Stimulated activated CD8-positive, alpha-beta memory T cell treated with anti-CD3 and anti-CD28 coated beads, Interleukin-15, amount 100 ng/mL, for 4 hours (primary cell): ENCODE data around the gene ADAMTS17.

Source experiments
- DNase-seq, 2 donors: peaks; one replicate each; pipeline ENCODE4 v3.0.0-alpha.2; 2020; ENCODE audit warnings: low read depth in 2 of 2

Gene ADAMTS17, protein sequence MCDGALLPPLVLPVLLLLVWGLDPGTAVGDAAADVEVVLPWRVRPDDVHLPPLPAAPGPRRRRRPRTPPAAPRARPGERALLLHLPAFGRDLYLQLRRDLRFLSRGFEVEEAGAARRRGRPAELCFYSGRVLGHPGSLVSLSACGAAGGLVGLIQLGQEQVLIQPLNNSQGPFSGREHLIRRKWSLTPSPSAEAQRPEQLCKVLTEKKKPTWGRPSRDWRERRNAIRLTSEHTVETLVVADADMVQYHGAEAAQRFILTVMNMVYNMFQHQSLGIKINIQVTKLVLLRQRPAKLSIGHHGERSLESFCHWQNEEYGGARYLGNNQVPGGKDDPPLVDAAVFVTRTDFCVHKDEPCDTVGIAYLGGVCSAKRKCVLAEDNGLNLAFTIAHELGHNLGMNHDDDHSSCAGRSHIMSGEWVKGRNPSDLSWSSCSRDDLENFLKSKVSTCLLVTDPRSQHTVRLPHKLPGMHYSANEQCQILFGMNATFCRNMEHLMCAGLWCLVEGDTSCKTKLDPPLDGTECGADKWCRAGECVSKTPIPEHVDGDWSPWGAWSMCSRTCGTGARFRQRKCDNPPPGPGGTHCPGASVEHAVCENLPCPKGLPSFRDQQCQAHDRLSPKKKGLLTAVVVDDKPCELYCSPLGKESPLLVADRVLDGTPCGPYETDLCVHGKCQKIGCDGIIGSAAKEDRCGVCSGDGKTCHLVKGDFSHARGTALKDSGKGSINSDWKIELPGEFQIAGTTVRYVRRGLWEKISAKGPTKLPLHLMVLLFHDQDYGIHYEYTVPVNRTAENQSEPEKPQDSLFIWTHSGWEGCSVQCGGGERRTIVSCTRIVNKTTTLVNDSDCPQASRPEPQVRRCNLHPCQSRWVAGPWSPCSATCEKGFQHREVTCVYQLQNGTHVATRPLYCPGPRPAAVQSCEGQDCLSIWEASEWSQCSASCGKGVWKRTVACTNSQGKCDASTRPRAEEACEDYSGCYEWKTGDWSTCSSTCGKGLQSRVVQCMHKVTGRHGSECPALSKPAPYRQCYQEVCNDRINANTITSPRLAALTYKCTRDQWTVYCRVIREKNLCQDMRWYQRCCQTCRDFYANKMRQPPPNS

DNA sequence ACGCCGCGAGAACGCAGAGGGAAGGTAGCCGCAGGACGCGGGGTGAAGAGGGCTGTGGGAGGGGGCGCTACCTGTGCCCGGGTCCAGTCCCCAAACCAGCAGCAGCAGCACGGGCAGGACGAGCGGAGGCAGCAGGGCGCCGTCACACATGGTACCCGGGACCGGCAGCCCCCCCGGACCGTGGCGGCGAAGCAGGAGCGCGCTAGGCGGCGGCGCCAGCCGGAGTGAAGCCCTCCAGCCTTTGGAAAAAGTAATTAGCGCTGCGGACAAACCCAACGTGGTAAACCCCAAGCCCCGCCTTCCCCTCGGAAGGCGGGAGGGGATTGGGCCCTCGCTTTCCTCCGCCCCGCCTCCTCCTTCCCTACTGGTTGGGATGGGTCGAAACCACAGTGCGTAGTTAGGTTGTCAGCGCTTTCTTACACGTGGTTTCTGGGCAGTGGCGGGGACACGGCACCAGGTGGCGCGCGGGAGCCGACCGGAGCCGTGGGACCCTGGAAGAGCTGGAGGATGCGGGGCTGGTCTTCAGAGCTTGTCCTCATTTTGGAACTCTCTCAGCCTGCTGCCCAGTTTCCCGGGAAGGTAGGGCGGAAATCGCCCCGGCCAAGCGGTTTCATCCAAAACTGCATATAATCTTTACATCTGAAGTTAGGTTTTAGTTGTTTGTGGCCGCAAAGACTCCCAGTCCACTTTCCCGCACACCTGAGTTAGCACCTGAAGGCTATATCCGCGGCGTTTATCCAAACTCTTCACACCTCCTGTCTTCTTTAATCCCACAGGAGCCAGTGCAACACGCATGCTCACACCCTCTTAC is at the start of gene ADAMTS17:
Gene ADAMTS17, minus strand, starts transcription at position 226 of the 811 bp plus-strand sequence. Its CDS starts 76 bp downstream, at position 150.
- DNase-seq, result peak; percentile 87 to 91

DNA sequence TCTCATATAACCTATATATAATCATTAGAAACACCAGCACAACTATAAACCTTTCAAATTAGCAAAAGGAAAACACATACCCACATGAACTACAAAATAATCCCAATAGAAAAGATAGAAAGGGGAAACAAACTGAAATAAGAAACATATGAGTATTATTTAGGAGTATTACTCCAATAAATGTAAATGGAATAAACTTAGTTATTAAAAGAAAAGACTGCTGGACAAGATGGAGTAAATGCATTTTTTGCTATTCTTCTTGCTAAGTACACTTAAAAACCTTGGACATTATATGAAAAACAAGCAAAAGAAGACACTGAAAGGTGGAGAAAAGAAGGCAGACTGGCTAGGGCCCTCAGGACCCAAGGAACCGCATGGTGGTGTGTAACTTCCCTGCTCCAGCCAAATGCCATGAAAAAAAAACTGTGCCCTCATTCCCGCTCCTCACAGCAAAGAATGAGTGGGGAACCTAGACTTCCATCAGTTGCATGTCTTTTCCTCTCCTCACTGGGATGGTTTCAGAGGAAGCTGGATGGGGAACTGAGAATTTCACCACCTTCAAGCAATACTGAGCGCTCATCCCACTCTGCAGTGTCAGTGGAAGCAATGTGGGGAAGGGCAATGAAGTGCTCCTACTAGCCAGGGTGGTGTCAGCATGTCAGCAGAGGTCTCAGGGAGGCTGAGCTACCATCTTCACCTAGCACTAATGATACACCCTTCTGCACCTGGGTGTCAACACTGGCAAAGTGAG is 43.7 kb upstream of the ADAMTS17 start:
- no peak for DNase-seq

DNA sequence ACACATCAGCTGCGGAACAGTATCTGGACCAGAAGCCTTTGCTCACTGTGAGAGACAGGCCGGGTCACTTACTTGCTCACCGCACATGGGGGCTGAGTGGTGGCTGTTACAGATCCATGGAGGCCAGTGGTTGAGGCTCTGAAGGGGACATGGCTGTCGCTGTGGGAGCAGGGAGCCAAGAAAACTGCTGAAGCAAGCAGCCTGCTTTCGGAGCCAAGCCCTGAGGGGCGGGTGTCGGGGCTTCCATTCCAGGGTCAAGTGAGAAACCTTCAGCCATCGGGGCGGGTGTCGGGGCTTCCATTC is 42.3 kb upstream of the ADAMTS17 start:
- DNase-seq, result no peak

DNA sequence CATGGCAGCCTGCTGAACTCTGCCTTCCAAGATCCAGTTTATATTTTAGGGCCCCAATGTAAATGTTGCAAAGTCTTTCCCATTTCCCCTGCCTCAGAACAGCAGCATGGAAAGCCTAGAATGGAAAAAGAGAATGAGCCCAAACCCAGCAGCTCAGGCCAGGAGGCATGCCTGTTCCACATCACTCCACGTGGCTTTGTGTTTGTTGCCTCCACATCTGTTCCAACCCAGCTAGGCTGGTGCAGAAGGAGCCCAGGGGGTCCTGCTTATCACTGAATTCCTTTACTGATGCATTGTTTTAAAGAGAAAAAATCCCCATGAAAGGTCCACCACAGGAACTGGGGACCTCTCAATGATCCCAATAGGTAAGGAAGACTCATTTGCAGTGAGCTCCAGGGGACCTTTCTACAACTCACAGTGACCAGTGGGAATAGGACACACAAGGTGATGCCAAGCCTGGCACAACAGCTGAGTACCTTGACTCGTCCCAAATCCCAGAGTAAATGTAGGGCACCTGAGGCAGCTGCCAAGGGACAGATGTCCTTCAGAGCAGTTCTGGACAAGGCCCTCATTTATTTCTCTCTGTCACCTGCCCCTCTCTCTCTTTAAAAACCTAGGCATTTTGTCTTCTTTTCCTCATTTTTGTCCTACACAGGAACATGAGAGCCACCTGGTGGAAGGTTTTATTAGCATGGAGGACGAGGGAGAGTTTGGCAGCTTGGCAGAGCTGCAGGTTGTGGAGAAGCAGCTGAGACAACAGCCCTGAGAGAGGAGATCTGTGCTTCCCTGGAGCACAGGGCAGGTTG is 41.7 kb upstream of the ADAMTS17 start:
- DNase-seq, result no peak

DNA sequence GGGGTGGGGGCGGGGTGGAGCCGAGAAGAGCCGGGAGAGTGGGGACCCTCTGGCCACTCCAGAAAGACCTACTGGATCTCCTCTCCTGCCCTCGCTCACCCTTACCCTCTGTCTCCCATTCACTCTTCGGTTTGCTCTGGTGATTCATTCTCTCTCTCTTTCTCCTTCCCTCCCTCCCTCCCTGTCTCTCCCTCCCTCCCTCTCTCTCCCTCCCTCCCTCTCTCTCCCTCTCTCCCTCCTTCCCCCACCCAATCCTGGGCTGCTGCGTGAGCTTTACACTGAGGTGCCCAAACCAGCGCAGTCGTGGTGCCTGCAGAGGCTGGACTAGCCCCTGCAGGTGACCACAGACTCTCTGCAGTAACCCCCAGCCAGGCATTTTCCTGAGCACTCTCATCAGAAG is 32.2 kb upstream of the ADAMTS17 start:
- DNase-seq, result no peak

DNA sequence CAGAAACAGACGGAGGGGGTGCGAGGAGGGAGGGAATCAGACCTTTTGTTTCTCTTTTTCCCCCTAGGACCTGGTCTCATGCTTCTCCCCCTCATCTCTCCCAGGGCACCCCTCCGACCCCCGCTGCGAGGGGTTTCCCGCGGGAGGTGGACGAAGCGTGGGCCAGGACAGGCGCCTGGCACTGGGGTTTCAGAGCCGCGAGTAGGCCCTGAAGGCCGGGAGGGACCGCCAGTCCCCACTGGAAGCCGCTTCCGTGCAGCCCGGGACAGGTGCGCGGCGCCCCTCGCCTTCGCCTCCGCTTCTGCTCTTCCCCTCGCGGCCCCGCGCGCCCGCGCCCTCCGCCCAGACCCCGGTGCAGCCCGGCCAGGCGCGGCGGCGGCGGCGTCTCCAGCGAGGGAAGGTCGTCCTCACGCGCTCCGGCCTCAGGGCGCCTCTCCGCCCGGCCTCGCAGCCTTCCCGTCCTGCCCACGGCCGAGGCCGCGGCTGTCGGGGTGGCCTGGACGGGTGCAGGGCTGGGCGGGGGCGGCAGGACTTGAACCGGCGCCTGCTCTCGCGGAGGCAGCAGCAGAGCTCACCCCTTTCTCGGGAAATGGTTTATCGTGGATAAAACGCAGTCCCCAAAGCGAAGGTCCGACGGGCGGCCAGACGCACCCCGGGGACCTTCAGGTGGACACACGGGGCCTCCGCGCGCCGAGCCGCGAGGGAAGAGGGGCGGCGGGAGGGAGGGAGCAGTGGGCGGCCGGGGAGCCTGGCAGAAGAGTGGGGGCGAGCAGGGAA is 31.5 kb upstream of the ADAMTS17 start:
- DNase-seq, result no peak

DNA sequence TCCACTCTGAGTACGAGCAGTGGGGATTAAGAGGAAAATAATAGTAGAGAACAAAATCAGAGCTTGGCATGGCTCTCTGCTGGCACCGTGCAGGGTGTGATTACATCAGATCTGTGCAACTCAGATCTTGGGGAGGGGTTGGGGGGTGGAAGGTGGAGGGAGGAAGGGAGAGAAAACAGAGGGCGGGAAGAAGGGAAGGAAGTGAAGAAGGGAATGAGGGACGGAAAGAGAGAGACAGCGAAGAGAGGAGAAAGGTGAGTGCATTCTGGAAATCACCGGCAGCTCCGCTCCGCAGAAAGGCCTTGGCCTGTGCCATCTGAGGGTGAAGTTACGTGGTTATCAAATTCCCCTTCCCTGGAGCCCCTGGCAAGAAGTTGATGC is 31.0 kb upstream of the ADAMTS17 start:
- DNase-seq, result no peak

DNA sequence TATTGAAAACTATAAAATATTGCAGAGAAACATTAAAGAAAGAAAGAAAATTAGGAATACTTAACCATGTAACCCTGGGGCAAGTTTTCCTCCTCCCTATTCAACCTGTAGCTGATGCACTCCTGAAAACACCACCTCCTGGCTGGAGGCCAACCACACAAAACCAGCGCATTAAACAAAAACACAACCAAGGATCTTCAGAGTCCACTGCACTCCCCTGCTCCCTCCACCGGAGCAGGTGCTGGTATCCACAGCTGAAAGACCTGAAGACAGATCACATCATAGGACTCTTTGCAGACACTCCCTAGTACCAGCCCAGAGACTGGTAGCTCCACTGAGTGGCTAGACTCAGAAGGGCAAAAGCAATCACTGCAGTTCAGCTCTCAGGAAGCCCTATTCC is 13.6 kb upstream of the ADAMTS17 start:
- no peak for DNase-seq

DNA sequence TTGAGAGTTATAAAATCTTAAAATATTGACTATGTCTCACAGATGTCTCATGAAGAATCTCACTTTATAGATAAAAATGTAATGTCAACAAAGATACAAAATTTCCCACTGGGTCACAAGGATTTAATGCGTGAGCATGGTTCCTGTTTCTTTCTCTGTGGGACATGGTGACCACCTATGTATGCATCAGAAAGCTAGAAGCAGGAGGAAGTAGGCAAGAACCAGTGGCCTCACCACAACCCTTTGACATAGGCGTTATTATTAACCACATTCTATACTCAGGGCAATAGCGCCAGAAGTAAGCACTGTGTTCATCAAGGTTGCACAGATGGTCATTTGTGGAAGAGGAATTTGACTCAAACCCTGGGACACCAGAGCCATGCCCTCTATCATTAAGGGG is 11.7 kb upstream of the ADAMTS17 start:
- no peak for DNase-seq

DNA sequence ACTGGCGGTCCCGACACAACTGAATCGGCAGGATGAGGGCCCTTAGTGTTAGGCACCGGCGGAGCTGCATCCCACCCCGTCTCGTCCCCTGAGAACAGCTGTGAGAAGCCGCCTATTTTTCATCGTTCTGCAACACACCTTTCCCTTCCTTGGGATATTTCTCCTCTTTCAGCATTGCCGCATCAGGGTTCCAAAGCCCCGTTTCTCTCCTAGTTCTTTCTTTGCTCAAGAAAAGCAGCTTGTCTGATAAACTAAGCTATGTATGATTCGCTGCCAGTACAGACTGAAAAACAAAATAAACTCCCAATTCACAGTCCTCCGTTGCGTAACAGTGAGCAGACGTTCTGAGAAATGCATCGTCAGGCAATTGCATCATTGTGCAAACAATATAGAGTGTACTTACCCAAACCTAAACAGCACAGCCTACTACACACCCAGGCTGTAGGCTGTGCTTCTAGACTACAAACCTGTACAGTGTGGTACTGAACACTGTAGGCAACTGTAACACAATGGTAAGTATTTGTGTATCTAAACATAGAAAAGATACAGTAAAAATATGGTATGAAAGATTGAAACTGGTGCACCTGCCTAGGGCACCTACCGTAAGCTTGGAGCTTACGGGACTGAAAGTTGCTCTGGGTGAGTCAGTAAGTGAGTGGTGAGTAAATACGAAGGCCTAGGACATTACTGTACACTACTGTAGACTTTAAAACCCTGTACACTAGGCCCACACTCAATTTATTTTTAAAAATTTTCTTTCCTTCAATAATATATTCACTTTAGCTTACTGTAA is 8.9 kb upstream of the ADAMTS17 start:
- no peak for DNase-seq

DNA sequence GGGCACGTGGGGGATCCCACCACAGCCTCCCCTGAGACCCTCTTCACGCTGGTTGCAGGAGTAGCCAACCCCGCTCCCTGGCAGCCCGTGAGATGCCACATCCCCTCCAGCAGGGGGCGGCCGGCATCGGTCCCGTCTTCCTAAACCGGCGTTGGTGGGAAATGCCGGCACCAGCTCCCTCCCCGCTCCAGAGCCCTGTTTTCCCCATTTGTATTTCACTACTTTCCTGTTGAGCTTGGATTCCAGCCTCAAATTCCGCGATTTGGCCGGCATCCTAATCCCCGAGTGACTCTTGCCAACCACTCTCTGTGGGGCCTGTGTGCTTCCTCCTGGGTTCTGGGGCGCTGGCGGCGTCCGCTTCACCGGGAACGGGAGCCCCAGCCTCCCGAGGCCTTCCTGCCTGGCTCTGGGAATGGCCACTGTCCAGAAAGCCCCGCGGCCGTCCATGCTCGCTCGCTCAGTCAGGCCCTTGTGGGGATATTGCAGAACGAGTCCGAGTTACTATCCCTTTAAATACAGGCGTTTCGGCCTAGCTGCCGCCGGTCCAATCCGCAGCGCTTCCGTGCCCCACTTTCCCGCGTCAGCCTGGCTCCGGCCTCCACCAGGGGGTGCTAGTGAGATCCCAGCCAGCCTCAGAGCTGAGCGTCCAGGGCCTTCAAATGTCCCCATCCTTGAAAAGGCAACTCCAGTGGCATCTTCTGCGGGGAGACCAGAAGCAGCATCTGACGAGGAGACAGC is 8.1 kb upstream of the ADAMTS17 start:
- peak; percentile 64 to 65 for DNase-seq

DNA sequence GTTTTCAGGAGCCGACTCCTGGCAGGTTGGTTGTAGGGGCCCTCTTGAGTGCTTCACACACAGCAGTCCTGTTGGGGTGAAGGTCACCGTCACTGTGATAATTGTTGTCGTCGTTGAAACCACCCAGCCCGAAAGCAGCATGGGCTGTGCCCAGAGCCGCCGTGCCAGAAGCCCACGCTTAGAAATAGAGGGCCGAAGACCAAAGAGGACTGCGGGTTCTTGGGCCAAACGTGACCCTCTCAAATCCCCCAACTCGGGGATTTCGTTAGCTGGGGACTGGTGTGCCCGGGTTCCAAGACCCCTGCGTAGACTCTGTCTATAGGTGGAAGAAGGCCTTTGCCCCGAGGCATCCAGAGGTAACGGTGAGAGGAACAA is 7.5 kb upstream of the ADAMTS17 start:
- no peak for DNase-seq

DNA sequence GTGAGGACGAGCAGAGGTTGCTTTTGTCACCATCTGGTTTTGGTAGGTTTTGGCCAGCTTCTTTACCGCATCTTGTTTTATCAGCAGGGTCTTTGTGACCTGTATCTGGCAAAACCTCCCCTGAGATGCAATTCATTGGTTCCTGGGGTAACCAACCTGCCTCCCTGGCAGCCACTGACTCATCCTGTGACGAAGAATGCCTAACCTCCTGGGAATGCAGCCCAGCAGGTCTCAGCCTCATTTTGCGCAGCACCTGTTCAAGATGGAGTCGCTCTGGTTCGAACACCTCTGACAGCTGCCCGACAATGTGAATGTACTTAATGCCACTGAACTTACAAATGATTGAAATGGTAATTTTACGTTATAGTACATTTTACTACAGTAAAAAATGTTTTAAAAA is 6.8 kb upstream of the ADAMTS17 start:
- no peak for DNase-seq

DNA sequence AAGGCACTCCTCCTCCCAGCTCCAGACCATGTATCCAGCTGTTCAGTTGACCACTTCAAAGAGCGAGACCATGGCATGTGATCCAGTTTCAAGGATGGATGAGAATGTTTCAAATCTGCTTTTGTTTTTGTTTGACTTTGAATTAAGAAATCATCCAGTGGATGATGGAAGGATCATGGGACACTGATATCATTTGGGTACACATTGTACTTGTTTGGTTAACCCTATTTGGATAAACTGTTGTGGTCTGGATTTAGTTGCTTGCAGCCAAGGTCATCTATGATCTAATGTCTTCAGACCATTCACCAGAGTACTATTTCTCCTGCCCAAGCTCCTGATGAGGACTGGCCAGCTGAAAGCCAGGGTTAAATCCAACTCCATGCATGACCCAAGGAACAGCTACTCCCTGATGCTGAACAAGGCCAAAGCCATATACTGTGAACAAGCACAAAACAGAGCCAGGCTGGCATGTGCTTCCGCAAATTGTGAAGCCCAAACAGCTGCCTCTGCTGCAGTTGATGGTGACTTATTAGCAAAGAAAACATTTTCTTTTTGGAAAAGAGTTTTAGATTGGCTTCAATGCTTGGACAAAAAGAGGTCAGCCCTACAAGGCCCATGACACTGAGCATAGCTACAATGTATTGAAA is 5.2 kb upstream of the ADAMTS17 start:
- DNase-seq, result no peak

DNA sequence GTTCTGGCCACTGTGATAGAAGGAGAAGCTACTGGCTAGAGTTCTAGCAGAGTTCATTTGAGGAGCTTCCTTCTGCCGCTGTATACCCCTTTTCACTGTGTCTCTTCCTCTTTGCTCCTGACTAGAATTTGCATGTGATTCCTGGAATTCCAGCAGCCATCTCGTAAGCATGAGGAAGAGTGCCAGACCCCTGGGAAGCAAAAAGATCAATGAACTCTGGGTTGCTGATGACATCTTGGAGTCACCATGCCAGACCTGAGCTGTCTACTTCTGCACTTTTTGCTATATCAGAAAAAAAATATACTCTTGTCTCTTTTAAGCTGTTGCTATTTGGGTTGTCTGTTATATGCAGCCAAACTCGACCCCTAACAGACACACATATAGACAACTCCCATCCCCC is 3.7 kb upstream of the ADAMTS17 start:
- no peak for DNase-seq

DNA sequence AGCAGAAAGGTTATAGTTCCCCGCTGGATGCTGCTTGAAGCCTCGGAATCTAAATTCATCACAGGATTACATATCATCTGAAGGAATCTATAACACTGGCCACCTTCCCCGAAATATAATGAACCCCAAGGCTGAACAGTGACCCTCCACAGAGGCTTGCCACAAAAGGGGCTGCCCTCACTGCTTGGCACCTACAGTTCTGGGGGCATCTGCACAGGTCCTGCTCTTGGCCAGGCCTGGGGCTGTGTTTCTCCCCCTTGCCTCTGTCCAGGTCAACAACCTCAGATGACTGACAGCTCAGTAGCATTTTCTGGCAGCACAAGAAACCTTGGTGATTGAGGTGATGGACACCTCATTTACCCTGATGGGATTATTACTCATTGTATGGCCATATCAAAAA is 1.5 kb upstream of the ADAMTS17 start:
- DNase-seq, result no peak

DNA sequence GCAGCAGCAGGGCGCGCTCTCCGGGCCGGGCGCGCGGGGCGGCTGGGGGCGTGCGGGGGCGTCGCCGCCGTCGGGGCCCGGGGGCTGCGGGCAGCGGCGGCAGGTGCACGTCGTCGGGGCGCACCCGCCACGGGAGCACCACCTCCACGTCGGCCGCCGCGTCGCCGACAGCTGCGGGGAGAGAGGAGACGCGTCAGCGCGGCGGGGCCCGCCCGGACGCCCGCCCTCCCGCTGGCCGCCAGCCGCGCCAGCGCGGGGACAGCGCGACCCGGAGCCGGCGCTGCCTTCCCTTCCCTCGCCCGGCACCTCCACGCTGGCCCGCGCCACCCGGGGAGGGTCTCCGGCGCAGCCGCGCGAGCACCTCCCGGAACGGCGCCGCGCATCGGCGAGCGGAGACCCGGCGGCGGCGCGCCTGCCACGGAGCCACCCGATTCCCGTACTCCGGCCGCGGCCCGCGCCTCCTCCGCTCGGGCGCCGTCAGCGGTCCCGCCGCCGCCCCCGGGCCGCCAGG is 481 bp downstream of the ADAMTS17 start:
- DNase-seq, result no peak
